ENCODE measurements around the gene EIF3D.

DNA sequence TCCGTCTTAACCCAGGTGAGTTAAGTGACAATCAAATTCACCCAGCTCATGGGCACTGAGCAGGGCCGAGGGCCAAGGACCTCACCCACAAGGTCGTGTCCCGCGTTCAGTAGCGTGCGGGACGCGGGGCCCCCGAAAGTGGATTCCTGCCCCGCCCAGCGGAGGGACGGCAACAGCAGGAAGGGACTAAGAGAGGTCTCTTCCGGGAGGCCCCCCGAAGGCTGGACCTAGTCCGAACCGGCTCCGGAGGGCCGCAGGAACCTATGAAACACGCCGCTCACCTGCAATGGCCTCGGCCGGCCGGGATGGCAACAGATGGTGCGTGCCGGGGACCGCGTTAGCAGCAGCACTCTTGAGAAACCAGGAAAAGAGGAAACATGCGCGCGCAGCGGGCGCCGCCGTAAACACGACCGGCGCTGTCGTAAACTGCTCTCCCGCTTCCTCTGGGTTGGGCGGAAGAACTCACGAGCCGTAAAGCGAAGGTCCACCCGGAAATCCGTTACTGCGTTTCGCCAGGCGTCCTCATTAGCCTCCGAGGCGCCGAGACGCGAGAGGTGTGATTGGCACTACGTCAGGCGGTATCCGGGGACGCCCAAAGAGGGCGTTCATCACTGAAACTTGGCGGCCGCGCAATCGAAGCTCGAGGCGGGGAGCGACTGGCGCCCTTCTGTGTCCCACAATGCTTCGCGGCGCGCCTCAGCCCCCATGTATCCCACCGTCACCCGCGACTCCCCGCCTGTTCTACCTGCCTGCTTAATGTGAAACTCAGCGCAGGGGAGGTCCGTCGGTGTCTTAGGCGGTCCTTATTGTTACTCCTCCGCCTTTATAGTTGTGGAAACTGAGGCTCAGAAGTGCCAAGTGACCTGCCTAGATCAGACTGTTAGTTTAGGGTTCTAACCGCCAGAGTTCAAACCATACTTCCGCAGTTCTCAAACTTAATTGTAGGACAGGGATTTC lies at the start of gene EIF3D:
- peak; percentile 63 to 91 (median 87) for TF ChIP-seq POLR2A (IDR thresholded peaks at IDR 0.05)
- TF ChIP-seq, protein P1, sequence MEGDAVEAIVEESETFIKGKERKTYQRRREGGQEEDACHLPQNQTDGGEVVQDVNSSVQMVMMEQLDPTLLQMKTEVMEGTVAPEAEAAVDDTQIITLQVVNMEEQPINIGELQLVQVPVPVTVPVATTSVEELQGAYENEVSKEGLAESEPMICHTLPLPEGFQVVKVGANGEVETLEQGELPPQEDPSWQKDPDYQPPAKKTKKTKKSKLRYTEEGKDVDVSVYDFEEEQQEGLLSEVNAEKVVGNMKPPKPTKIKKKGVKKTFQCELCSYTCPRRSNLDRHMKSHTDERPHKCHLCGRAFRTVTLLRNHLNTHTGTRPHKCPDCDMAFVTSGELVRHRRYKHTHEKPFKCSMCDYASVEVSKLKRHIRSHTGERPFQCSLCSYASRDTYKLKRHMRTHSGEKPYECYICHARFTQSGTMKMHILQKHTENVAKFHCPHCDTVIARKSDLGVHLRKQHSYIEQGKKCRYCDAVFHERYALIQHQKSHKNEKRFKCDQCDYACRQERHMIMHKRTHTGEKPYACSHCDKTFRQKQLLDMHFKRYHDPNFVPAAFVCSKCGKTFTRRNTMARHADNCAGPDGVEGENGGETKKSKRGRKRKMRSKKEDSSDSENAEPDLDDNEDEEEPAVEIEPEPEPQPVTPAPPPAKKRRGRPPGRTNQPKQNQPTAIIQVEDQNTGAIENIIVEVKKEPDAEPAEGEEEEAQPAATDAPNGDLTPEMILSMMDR (IDR thresholded peaks at IDR 0.05), result peak in 3 of 7 experiments; percentile 25 to 38 (median 32)
